ENCODE data around the gene CELF3. TPM values are rescaled to one million over a fixed set of nuclear protein-coding genes. Genes with fewer than 3 reads are reported as not detected.

Gene CELF3
- total and polyA plus RNA-seq, 2 experiments from 2014 or later = 0.31 to 0.58 TPM

- no peak overlapping the region for H3K27ac ChIP-seq (ENCODE audit: low read depth)
- ATAC-seq (no peak), DNase-seq (ENCODE audit: low spot score) (no peak)
- H3K4me1 Mint-ChIP-seq = no peaks in the 10 kb centered on the region; the same call in 2 of the 3 replicates
- no peaks in the 10 kb centered on the region for H3K27me3 ChIP-seq (ENCODE audit: insufficient read depth)
- TF ChIP-seq CREB1 (CRISPR knock-in tag; IDR thresholded peaks at IDR 0.05; ENCODE audit: low read depth) (no peak), REST (IDR thresholded peaks at IDR 0.05; ENCODE audit: unreplicated experiment) (no peak), JUNB (IDR thresholded peaks at IDR 0.05; ENCODE audit: unreplicated experiment) (no peak), ZNF462 (CRISPR knock-in tag; IDR thresholded peaks at IDR 0.05) (no peak), CTCF (conservative IDR thresholded peaks at IDR 0.05; ENCODE audit: low read depth in 2 of 2) (no peak), NANOG (IDR thresholded peaks at IDR 0.05; ENCODE audit: borderline replicate concordance) (no peak), POLR2AphosphoS5 (IDR thresholded peaks at IDR 0.05; ENCODE audit: low read depth) (no peak), EZH2phosphoT487 (IDR thresholded peaks at IDR 0.05; ENCODE audit: unreplicated experiment) (no peak), STAT1 (IDR thresholded peaks at IDR 0.05; ENCODE audit: unreplicated experiment) (no peak), EZH2 (IDR thresholded peaks at IDR 0.05; ENCODE audit: low read depth, unreplicated experiment) (no peak), ETS1 (IDR thresholded peaks at IDR 0.05) (no peak), ZNF114 (CRISPR knock-in tag; IDR thresholded peaks at IDR 0.05) (no peak), ZNF331 (CRISPR knock-in tag; IDR thresholded peaks at IDR 0.05; ENCODE audit: low read depth) (no peak)
- H3K27me3 Mint-ChIP-seq (ENCODE audit: insufficient read depth, low read depth, poor library complexity) = peaks cover 2% of the 10 kb centered on the region
- H3K9me2 ChIP-seq (ENCODE audit: insufficient read depth) = no peaks in the 10 kb centered on the region
- no peak overlapping the region for H3K4me3 ChIP-seq
- peaks cover 26% of the 10 kb centered on the region for H3K36me3 Mint-ChIP-seq (ENCODE audit: low read depth)
- H3K36me3 ChIP-seq (ENCODE audit: insufficient read depth) = 0 out of 2 replicates have a peak, but pooled peaks cover 7% of the 10 kb centered on the region
- no peaks in the 10 kb centered on the region for H3K9me3 Mint-ChIP-seq
- no peaks in the 10 kb centered on the region for H3K79me2 ChIP-seq (replicated peaks; ENCODE audit: insufficient read depth)
- no peaks in the 10 kb centered on the region; the same call in 1 of the 2 replicates for H4K20me1 ChIP-seq (replicated peaks; ENCODE audit: insufficient read depth)
- H3K4me2 ChIP-seq = no peak overlapping the region
- H3K27ac Mint-ChIP-seq = no peak overlapping the region
- no peak overlapping the region for H2AFZ ChIP-seq
- H3K4me3 Mint-ChIP-seq = no peak overlapping the region
- H3K4me1 ChIP-seq (ENCODE audit: insufficient read depth) = no peaks in the 10 kb centered on the region
- no peaks in the 10 kb centered on the region for H3F3A ChIP-seq (replicated peaks; ENCODE audit: low read depth)
Measured at GRCh38 chr1:151692226-151692625, 24.4 kb downstream of the CELF3 start.
